Subcutaneous adipose tissue (tissue), 4 donors: Measurements from ENCODE around the gene PTPA. TPM values are rescaled to one million over a fixed set of nuclear protein-coding genes. Genes with fewer than 3 reads are reported as not detected.

ENCODE experiments used
- CTCF ChIP-seq: fragments of 450-650 bp; IDR thresholded peaks from one replicate; pipeline ENCODE4 v1.5.1; 2016; ENCODE audit warnings: low read depth, mild to moderate bottlenecking, control low read depth, antibody characterized with exemption, moderate library complexity
- total RNA-seq, 4 donors: library from RNA; depleted of rRNA; stranded (reverse); fragments of >200 nt; gene quantifications; one replicate each; pipeline ENCODE4 v1.1.0, GENCODE V29; 2016

The PTPA gene
- total RNA-seq, 4 donors from 2014 or later, result 23.8 to 51.1 (median 34.4) TPM

- no peak for TF ChIP-seq CTCF
These were observed 55.7 kb downstream of the PTPA start for GRCh38 chr9:129166623-129167557.

- no peak for TF ChIP-seq CTCF
These were observed 59.0 kb downstream of the PTPA start for GRCh38 chr9:129170229-129170628.

- TF ChIP-seq CTCF, result no peak
These were observed 61.0 kb downstream of the PTPA start for GRCh38 chr9:129171993-129172751.

- TF ChIP-seq CTCF, result no peak
These were observed 61.6 kb downstream of the PTPA start for GRCh38 chr9:129172816-129173215.

- TF ChIP-seq CTCF, result no peak
These were observed 62.3 kb downstream of the PTPA start for GRCh38 chr9:129173296-129174101.

- TF ChIP-seq CTCF, result no peak
These were observed 63.0 kb downstream of the PTPA start for GRCh38 chr9:129174102-129174723.
